ENCODE measurements around the gene ZSCAN10. TPM values are rescaled to one million over a fixed set of nuclear protein-coding genes. Genes with fewer than 3 reads are reported as not detected.

Gene ZSCAN10
- total and polyA plus RNA-seq, 2 donors (not counting 1 experiment from before 2014, with no cell fraction given): 0.02 TPM; not detected in 1

- TF ChIP-seq CTCF (conservative IDR thresholded peaks at IDR 0.05 in 1 of 2, IDR thresholded peaks at IDR 0.05 in 1 of 2; ENCODE audit: low read depth in 1 of 2, low read length in 2 of 2): peak; percentile 93 to 96
- no peak for TF ChIP-seq EZH2 (IDR thresholded peaks at IDR 0.05; ENCODE audit: low read length, missing control alignments)
- no peaks in the 10 kb centered on the region for H4K20me1 ChIP-seq (ENCODE audit: control insufficient read depth, extremely low read depth, insufficient read depth, low read length)
- H3K27me3 ChIP-seq (ENCODE audit: control insufficient read depth, insufficient read depth, low read length): no peaks in the 10 kb centered on the region
- peak overlapping the region; percentile 28 for H3K27ac ChIP-seq (ENCODE audit: insufficient read depth, low read length)
- peaks cover 10% of the 10 kb centered on the region for H3K4me1 ChIP-seq (ENCODE audit: control insufficient read depth, extremely low read depth, insufficient read depth, low read length)
- DNase-seq (ENCODE audit: low read depth in 2 of 2): peak; percentile 77 to 89
- H3K4me2 ChIP-seq (ENCODE audit: extremely low read depth, insufficient read depth, low read length): peak overlapping the region; percentile 98
- peaks cover 22% of the 10 kb centered on the region for H3K79me2 ChIP-seq (ENCODE audit: control insufficient read depth, insufficient read depth, low read length)
- no peaks in the 10 kb centered on the region for H3K9me3 ChIP-seq (ENCODE audit: control insufficient read depth, insufficient read depth, low read depth, low read length)
- peaks cover 9% of the 10 kb centered on the region for H3K36me3 ChIP-seq (ENCODE audit: control insufficient read depth, insufficient read depth, low read length)
- peak overlapping the region; percentile 43 for H3K9ac ChIP-seq (ENCODE audit: insufficient read depth, low read length)
- H2AFZ ChIP-seq (ENCODE audit: low read length): peak overlapping the region; percentile 33
- peak overlapping the region; percentile 33 to 55 (median 44) for H3K4me3 ChIP-seq (replicated peaks in 1 of 4; ENCODE audit: control extremely low read depth in 1 of 4, insufficient read depth in 1 of 4, low read depth in 3 of 4, low read length in 4 of 4)
Observed at GRCh38 chr16:3129137-3130131, 30.3 kb upstream of the ZSCAN10 start.

GRCh38 chr16:3127745-3128144 lies 28.7 kb upstream of the ZSCAN10 start:
- no peak overlapping the region for H3K9ac ChIP-seq (ENCODE audit: insufficient read depth, low read length)
- H3K9me3 ChIP-seq (ENCODE audit: control insufficient read depth, insufficient read depth, low read depth, low read length): no peaks in the 10 kb centered on the region
- peaks cover 11% of the 10 kb centered on the region for H3K4me1 ChIP-seq (ENCODE audit: control insufficient read depth, extremely low read depth, insufficient read depth, low read length)
- TF ChIP-seq CTCF (conservative IDR thresholded peaks at IDR 0.05 in 1 of 2, IDR thresholded peaks at IDR 0.05 in 1 of 2; ENCODE audit: low read depth in 1 of 2, low read length in 2 of 2): no peak
- TF ChIP-seq EZH2 (IDR thresholded peaks at IDR 0.05; ENCODE audit: low read length, missing control alignments): no peak
- H3K79me2 ChIP-seq (ENCODE audit: control insufficient read depth, insufficient read depth, low read length): peaks cover 9% of the 10 kb centered on the region
- H4K20me1 ChIP-seq (ENCODE audit: control insufficient read depth, extremely low read depth, insufficient read depth, low read length): no peaks in the 10 kb centered on the region
- H3K27me3 ChIP-seq (ENCODE audit: control insufficient read depth, insufficient read depth, low read length): no peaks in the 10 kb centered on the region
- no peak for DNase-seq (ENCODE audit: low read depth in 2 of 2)
- H3K4me3 ChIP-seq (replicated peaks in 1 of 4; ENCODE audit: control extremely low read depth in 1 of 4, insufficient read depth in 1 of 4, low read depth in 3 of 4, low read length in 4 of 4): no peak overlapping the region
- H3K4me2 ChIP-seq (ENCODE audit: extremely low read depth, insufficient read depth, low read length): no peak overlapping the region
- H3K36me3 ChIP-seq (ENCODE audit: control insufficient read depth, insufficient read depth, low read length): peaks cover 9% of the 10 kb centered on the region
- H2AFZ ChIP-seq (ENCODE audit: low read length): no peak overlapping the region
- no peak overlapping the region for H3K27ac ChIP-seq (ENCODE audit: insufficient read depth, low read length)
